Choroid plexus epithelial cell (primary cell): ENCODE results near the gene KIF17.
"Not testable (repeated sequence)": the region's sequence is repeated elsewhere in the genome, so short reads cannot be mapped to it uniquely, and the experiment has no call there.

Source experiments
- DNase-seq: peaks from one replicate; pipeline ENCODE4 v3.0.0-alpha.2; 2010; ENCODE audit warnings: low read depth
- H3K4me3 ChIP-seq: 2 replicates; pipeline ENCODE4 v1.5.1; 2011; ENCODE audit warnings: low read depth, mild to moderate bottlenecking, control low read depth, low read length, moderate library complexity
- CTCF ChIP-seq: conservative IDR thresholded peaks from 2 replicates; pipeline ENCODE4 v1.5.1; 2011; ENCODE audit warnings: low read depth, mild to moderate bottlenecking, control low read depth, inconsistent platforms, low read length, moderate library complexity

The KIF17 gene

DNA sequence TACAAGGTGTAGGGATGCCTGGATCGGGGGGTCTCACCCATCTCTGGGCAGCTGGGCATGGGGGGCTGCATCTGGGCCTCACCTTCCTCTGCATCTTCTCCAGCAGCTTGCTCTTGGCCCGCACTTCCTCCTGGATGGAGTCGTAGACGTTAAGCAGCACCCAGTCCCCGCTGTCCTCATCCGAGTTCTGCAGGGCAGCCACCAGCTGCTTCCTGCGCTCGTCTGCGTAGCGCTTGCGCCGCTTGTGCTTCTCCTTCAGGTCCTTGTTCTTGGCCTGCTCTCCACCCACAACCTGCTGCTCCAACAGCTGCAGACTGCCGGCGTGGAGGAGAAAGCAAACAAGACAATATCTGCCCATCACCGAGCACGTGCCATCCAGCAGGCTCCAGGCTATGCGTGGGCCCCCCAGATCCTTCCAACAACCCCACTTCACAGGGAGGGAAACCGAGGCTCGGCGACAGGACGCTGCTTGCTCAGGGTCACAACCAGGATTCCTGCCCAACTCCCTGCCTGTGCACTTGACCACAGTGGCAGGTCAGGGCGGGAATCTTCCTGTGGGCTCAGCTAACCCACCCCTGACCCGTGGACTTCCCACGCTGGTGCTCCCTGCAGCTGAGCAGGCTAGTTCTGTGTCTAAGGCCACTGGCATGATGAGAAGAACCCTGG is 35.1 kb downstream of the KIF17 start:
- no peak for DNase-seq
- no peak for TF ChIP-seq CTCF

GRCh38 chr1:20681999-20682398 is 35.8 kb downstream of the KIF17 start:
- H3K4me3 ChIP-seq = no peak overlapping the region
- no peak for TF ChIP-seq CTCF
- DNase-seq = no peak

More for the DNA sequence above, 35.1 kb downstream of the KIF17 start:
- no peak overlapping the region for H3K4me3 ChIP-seq

DNA sequence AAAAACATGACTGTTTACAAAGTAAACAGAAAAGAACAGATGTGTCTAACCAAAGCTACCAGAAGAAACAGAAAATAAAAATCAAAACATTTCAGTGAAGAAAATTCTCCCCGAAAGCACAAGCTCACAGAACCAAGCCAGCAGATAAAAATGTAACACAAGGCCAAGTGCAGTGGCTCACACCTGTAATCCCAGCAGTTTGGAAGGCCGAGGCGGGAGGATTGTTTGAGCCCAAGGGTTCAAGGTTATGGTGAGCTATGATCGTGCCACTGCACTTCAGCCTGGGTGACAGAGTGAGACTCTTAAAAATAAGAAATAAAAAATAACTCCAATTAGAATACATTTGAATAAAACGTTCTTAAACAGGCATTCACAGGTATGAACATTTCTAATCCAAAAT is 37.5 kb downstream of the KIF17 start:
- no peak for TF ChIP-seq CTCF
- DNase-seq = no peak
- H3K4me3 ChIP-seq = no peak overlapping the region

- no peak for DNase-seq
- no peak overlapping the region for H3K4me3 ChIP-seq
- no peak for TF ChIP-seq CTCF
Measured at GRCh38 chr1:20678599-20678998, 39.2 kb downstream of the KIF17 start.

DNA sequence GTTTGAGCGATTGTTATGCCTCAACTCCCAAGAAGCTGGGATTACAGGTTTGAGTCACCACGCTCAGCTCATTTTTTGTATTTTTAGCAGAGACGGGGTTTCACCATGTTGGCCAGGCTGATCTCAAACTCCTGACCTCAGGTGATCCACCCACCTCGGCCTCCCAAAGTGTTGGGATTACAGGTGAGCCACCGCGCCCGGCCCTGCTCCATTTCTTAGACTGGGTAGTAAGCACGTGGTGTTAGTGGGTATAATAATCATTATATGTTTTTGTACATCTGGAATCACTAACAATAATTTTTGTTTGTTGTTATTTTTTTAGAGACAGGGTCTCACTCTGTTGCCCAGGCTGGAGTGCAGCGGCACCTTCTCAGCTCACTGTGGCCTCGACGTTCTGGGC is 44.2 kb downstream of the KIF17 start:
- H3K4me3 ChIP-seq, DNase-seq: not testable (repeated sequence)

GRCh38 chr1:20672265-20672632 is 45.6 kb downstream of the KIF17 start:
- no peak for TF ChIP-seq CTCF
- DNase-seq = no peak
- no peak overlapping the region for H3K4me3 ChIP-seq

GRCh38 chr1:20670936-20671335 is 46.9 kb downstream of the KIF17 start:
- DNase-seq = no peak
- H3K4me3 ChIP-seq = no peak overlapping the region
- no peak for TF ChIP-seq CTCF
